ENCODE results near the gene SPATA31D1.
"Not testable (repeated sequence)": the region's sequence is repeated elsewhere in the genome, so short reads cannot be mapped to it uniquely, and the experiment has no call there.

SPATA31D1 gene

GRCh38 chr9:81988472-81988871, at the start of gene SPATA31D1:
Gene SPATA31D1 (plus strand): TSS chr9:81988772. CDS start chr9:81988819, 47 bp downstream.
- DNase-seq = not testable (repeated sequence)

DNA sequence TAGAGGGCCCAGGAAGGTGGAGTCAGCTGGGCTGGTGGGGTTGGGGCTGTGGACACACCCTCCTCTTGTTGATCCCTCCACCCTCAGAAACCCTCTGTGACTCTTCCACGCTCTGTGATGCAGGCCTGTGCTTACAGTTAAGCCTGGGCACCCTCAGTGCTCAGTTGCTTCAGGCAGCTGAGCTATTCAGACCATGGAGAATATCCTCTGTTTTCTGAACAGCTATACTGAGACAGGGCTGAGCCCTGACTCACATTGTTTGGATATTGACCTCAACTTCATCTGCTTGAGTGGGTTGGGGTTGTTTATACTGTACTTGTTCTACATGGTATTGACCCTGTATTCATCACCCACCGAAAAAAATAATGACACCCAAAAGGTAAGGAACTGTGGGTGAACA, 45.2 kb upstream of the SPATA31D1 start, which contains the start of gene SPATA31D3:
Gene SPATA31D3 (plus strand): TSS at position 108 of the 400 bp plus-strand sequence. CDS start 86 bp downstream, at position 194.
- not testable (repeated sequence) for DNase-seq

- not testable (repeated sequence) for DNase-seq
Measured at GRCh38 chr9:81948650-81949049, 39.9 kb upstream of the SPATA31D1 start.

DNA sequence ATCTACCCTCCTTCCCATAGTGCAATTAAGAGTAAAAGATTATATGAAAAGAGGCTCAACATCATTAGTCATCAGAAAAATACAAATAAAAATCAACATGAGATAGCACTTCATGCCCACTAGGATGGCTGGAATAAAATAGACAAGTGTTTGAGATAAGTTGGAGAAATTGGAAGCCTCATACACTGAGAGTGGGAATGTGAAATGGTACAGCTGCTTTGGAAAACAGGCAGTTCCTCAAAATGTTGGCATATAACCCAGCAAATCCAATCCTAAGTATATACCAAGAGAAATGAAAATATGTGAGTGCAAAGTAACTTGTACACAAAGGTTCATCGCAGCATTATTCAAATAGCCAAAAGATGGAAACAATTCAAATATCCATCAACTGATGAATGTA, 35.5 kb upstream of the SPATA31D1 start:
- no peak for DNase-seq

GRCh38 chr9:81955625-81956024, 32.9 kb upstream of the SPATA31D1 start:
- no peak for DNase-seq

GRCh38 chr9:81964218-81965171, 24.1 kb upstream of the SPATA31D1 start:
- no peak for DNase-seq

- no peak for DNase-seq
Measured at GRCh38 chr9:81968026-81968425, 20.5 kb upstream of the SPATA31D1 start.

GRCh38 chr9:81969971-81970370, 18.6 kb upstream of the SPATA31D1 start:
- no peak for DNase-seq

- DNase-seq = no peak
Measured at GRCh38 chr9:81971727-81972126, 16.8 kb upstream of the SPATA31D1 start.

GRCh38 chr9:81974764-81975163, 13.8 kb upstream of the SPATA31D1 start:
- DNase-seq = no peak

DNA sequence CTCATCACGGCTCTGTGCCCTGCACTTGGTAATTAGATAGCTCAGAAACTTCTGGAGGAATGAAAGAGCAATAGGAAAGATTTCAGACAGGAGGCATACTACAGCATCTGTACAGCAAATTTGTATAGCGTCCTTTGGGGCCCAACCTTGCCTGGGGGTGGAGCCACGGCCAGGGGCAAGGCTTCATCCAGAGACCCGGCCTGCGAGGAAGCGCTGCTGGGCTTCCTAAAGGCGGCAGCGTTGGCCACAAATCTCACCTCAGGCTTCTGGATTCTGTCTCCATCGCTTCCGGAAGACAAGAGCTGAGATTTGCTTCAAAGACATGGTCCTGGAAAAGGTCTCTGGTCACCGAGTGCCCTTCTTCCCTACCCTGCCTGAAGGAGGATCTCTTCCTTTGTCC, 12.2 kb upstream of the SPATA31D1 start:
- no peak for DNase-seq

DNA sequence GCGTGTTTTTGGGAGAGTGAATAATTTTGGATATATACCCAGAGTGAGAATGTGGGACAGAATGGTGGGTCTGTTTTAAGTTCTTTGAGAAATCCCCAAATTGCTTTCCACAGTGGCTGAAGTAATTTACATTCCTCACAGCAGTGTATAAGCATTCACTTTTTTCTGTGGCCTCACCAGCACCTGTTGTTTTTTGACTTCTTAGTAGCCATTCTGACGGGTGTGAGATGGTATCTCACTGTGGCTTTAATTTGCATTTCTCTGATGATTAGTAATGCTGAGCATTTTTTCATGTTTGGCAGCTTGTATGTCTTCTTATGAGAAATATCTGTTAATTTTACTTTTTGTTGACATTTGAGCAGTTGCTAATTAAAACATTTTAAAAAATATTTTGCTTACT, 9.4 kb upstream of the SPATA31D1 start:
- no peak for DNase-seq

DNA sequence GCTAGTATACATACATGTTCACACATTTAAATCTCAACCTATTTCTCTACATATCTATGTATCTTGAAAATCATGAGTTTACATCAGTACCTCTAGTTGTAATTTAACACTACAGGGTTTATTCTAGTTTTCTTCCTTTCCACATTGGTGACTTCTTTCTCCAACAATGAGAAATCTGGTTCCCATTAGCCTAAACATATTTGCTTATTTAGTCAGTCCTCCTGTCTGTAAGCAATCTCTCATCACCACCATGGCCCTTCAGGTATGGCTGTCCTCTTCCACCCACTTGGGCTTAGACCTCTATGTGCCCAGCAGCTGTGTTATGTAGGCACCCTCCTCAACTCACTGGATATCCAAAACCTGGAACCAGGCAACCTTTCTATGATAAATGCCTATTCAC, 8.0 kb upstream of the SPATA31D1 start:
- no peak for DNase-seq

GRCh38 chr9:81981883-81982282, 6.7 kb upstream of the SPATA31D1 start:
- no peak for DNase-seq

DNA sequence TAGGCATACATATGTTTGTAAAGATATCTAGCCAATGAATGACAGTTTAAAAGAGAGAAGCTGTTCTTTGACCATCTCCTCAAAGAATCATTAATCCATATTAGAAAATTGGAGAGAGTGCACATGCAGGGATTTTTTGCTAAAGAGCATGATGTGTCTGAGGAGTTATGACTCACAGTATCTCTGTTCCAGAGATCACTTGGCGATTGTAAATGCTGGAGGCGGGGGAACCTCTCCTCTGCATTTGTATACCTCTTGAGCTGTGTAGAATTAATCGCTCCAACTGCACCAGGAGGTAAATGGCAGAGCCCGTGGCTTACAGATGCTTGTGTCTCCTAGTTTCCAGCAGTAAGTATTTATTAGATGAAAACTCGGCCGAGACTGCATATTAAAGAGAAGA, 3.6 kb upstream of the SPATA31D1 start:
- DNase-seq = no peak

DNA sequence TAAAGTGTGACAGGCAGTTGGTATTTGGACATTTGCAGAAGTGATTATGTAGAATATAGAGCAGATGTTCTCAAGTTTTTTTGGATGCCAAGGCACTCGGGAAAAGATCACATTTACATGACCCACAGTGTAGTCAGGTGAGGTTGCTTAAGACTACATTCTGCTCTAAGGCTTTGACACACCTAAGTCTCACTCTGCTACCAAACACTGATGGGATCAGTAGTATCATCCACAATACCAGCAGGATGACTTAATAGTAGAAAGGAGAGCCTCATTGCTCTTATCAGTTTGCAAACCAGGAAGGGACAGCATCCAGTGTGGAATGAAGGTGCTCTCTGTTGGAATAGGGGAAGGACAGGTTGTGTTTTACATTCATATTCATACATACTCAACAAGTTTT, 2.5 kb upstream of the SPATA31D1 start:
- DNase-seq = no peak

- DNase-seq = no peak
Measured at GRCh38 chr9:81989700-81990099, 1.1 kb downstream of the SPATA31D1 start.

- no peak for DNase-seq
Measured at GRCh38 chr9:81993656-81994055, 5.1 kb downstream of the SPATA31D1 start.

- no peak for DNase-seq
Measured at GRCh38 chr9:81999806-82000205, 11.2 kb downstream of the SPATA31D1 start.

DNA sequence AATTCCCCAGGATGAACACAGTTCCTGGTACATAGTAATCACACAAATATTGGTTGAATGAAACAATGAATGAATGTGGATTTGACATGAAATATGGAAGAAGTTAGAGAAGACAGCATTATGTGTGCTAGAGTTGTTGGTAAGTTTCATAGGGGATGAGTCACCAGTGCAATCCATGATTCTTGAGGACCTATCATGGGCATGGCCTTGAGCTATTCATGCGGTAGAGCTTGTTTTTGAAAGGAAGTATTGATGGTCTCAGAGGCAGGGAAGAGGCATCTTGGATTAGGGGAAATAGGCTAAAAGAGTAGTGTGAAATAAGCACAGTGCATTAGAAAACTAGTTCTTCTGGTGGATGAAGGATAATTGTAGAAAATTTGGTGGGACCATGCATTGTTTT, 22.1 kb downstream of the SPATA31D1 start:
- no peak for DNase-seq

GRCh38 chr9:82011133-82011532, 22.6 kb downstream of the SPATA31D1 start:
- no peak for DNase-seq

- DNase-seq = no peak
Measured at GRCh38 chr9:82012276-82012675, 23.7 kb downstream of the SPATA31D1 start.

DNA sequence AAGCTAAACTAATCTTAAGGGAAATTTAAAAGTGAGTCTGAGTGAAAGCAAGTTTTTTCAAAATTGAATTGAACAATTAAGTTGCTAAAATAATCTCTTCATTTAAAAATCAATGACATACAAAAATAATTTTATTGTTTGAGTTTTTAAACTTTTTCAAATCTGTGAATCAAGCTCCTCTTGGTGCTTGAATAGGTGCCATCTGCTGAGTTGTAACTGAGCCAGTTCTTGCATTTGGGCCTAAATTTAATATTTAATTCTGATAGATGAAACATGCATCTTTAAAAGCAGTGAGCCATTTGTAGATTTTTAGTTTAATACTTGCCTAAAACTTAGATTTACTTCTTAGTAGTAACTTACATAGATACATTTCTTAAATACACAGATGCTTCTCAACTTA, 31.8 kb downstream of the SPATA31D1 start:
- DNase-seq = no peak

DNA sequence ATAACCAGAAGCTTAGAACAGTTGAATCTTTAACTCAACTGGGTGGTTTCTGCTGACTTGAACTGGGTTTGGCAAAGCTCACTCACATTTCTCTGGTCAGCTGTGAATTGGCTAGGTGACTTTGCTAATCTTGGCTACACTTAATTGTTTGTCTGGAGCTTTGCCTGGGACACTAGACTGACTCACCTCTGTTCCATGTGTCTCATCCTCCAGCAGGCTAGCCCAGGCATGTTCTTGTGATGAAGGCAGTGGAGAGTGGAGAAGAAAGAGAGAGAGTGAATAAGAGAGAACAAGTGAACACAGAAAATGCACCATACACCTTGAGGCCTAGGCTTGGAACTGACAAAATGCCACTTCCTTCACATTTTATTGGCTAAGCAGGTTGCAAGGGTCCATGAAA, 32.6 kb downstream of the SPATA31D1 start:
- no peak for DNase-seq

DNA sequence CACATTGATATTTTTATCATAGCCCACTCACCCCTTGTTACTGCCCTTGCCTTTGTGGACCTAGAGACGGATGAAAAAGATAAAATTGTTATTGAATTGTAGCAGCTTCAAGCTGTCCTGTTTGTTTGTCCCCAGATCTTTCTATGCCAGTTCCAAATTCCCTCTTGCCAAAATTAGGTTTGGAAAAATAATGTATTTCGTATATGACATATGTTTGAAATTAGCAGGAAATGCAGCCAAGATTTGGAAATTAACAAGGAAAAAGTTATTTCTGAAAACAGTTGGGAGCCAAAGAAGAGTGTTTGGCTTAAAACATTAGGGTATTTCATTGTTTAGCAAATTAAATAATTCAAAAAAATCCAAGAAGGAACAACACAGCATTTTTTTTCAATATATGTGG, 33.5 kb downstream of the SPATA31D1 start:
- no peak for DNase-seq

Measured in stimulated activated CD4-positive, alpha-beta T cell treated with anti-CD3 and anti-CD28 coated beads, Interleukin-1b, Interleukin-23, amount 100 ng/mL, for 48 hours (primary cell).